Heart left ventricle (tissue), 13 donors: Measurements from ENCODE around the gene AMIGO3.

Experiments
- CTCF ChIP-seq, 12 donors: fragments of 200-600 bp; sonication (generic) in 4 of 12; IDR thresholded peaks; one replicate each; pipeline versions ENCODE4 v1.5.0 to v1.8.0; 2018 to 2022; ENCODE audit warnings: antibody characterized with exemption in 12 of 12, mild to moderate bottlenecking in 5 of 12
- POLR2A ChIP-seq, 2 donors: fragments of 450-650 bp; IDR thresholded peaks; one replicate each; pipeline ENCODE4 v1.6.1; 2017; ENCODE audit warnings: antibody characterized with exemption in 2 of 2, mild to moderate bottlenecking in 2 of 2, moderate library complexity in 2 of 2
- donor health status: ischemic (EF 13 %, LVEDD 7.1; RV severe dilation, severe dysfunction).
- donor health status: DM: no; HTN: yes; CAD: no.
- donor health status: DM: no; HTN: no; CAD: no.
- donor health status: ischemic (EF 25% LVEDD 6.9; RV normal size, moderate dysfunction).
- donor health status: ischemic (EF 25% LVEDD 5.7; RV mildly dilated, moderate dysfunction).
- donor health status: ischemic (EF 35%, LVEDD 5.7; RV mildly dilated, moderate dysfunction).
- donor health status: nonischemic (EF 11% LVEDD 7.7; RV severe dilation, severe dysfunction).
- donor health status: DM: yes; HTN: yes; CAD: no.
- donor health status: PGD.
- donor health status: ischemic (EF 29% LVEDD 5.4; RV normal size, mild dysfunction).
- donor health status: nonischemic (EF 23%, LVEDD 6.1; RV moderate dilation, normal function).

DNA sequence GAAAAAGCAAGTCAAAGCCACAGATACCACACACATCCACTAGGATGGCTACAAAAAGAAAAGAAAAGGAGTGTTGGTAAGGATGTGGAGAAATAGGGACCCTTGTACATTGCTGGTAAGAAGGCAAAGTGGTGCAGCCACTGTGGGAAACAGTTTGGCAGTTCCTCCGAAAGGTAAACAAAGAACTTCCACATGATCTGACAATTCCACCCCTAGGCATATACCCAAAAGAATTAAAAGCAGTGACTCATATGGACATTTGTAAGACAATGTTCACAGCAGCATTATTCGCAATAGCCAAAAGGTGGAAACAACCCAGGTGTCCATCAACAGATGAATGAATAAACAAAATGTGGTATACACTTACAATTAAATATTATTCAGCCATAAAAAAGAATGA lies 26.5 kb upstream of the AMIGO3 start:
- TF ChIP-seq CTCF (IDR thresholded peaks at IDR 0.05), result no peak
- no peak for TF ChIP-seq POLR2A (IDR thresholded peaks at IDR 0.05)
